Stomach (tissue), 4 donors: ENCODE data around the gene IL18BP.

Experiments used
- EP300 ChIP-seq: sonication (generic); formaldehyde crosslinking; IDR thresholded peaks from one replicate; pipeline ENCODE4 v1.6.1; 2017; ENCODE audit warnings: antibody characterized with exemption
- POLR2A ChIP-seq, 4 donors: fragments of 450-650 bp; IDR thresholded peaks; one replicate each; pipeline ENCODE4 v1.6.1; 2016; ENCODE audit warnings: antibody characterized with exemption in 4 of 4, control low read depth in 2 of 4, mild to moderate bottlenecking in 1 of 4, moderate library complexity in 1 of 4
- POLR2AphosphoS5 ChIP-seq, 3 donors: sonication (generic); formaldehyde crosslinking; IDR thresholded peaks; one replicate each; pipeline ENCODE4 v1.6.1; 2016; ENCODE audit warnings: antibody characterized with exemption in 3 of 3
- TF ChIP-seq, protein P1 (sequence below), 7 experiments: fragments of 450-650 bp in 4 of 7; fragments of 200-600 bp in 3 of 7; sonication (generic) in 3 of 7; IDR thresholded peaks; one replicate each; pipeline ENCODE4 v1.5.1; 2016 to 2019; ENCODE audit warnings: antibody characterized with exemption in 7 of 7, control low read depth in 2 of 7, mild to moderate bottlenecking in 1 of 7

DNA sequence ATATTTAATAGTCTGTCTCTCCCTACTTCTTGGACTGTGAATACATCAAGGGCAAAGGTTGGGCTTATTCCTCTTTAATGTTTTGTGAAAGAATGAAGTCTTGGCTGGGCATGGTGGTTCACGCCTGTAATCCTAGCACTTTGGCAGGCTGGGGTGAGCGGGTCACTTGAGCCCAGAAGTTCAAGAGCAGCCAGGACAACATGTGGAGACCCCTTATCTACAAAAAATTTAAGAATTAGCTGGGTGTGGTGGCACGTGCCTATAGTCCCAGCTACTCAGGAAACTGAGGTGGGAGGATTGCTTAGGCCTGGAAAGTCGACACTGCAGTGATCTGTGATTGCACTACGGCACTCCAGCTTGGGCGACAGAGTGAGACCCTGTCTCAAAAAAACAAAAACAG is 49.7 kb upstream of the IL18BP start:
- no peak for TF ChIP-seq POLR2AphosphoS5 (IDR thresholded peaks at IDR 0.05)
- TF ChIP-seq, protein P1, sequence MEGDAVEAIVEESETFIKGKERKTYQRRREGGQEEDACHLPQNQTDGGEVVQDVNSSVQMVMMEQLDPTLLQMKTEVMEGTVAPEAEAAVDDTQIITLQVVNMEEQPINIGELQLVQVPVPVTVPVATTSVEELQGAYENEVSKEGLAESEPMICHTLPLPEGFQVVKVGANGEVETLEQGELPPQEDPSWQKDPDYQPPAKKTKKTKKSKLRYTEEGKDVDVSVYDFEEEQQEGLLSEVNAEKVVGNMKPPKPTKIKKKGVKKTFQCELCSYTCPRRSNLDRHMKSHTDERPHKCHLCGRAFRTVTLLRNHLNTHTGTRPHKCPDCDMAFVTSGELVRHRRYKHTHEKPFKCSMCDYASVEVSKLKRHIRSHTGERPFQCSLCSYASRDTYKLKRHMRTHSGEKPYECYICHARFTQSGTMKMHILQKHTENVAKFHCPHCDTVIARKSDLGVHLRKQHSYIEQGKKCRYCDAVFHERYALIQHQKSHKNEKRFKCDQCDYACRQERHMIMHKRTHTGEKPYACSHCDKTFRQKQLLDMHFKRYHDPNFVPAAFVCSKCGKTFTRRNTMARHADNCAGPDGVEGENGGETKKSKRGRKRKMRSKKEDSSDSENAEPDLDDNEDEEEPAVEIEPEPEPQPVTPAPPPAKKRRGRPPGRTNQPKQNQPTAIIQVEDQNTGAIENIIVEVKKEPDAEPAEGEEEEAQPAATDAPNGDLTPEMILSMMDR (IDR thresholded peaks at IDR 0.05), result no peak
- no peak for TF ChIP-seq POLR2A (IDR thresholded peaks at IDR 0.05)
- no peak for TF ChIP-seq EP300
